GM23338 (cell line): Measurements from ENCODE around the gene ACSS3. TPM values are rescaled to one million over a fixed set of nuclear protein-coding genes. Genes with fewer than 3 reads are reported as not detected.

ENCODE experiments used
- ATAC-seq: fragments of 200-7000 bp; cut with Tn5 transposase; 3 replicates; pipeline ENCODE4 v1.9.1; 2020
- DNase-seq: peaks from one replicate; pipeline ENCODE4 v3.0.0-alpha.2; 2015; ENCODE audit warnings: low spot score
- H2AFZ ChIP-seq: fragments of 200-600 bp; sonication (generic); 2 replicates; pipeline ENCODE4 v1.8.0; 2016; ENCODE audit warnings: antibody characterized with exemption, mild to moderate bottlenecking, moderate library complexity
- H3F3A ChIP-seq: fragments of 200-600 bp; sonication (generic); replicated peaks from 2 replicates; pipeline ENCODE4 v1.8.0; 2017; ENCODE audit warnings: antibody characterized with exemption, mixed run types, low read depth
- H3K27ac ChIP-seq: fragments of 200-600 bp; sonication (generic); 2 replicates; pipeline ENCODE4 v1.6.1; 2016; ENCODE audit warnings: low read depth
- H3K27me3 ChIP-seq: fragments of 200-600 bp; sonication (generic); 2 replicates; pipeline ENCODE4 v1.8.0; 2016; ENCODE audit warnings: mild to moderate bottlenecking, mixed run types, moderate library complexity; ENCODE audit not compliant: insufficient read depth
- H3K36me3 ChIP-seq: fragments of 200-600 bp; sonication (generic); 2 replicates; pipeline ENCODE4 v1.8.0; 2016; ENCODE audit warnings: mild to moderate bottlenecking; ENCODE audit not compliant: insufficient read depth
- H3K4me1 ChIP-seq: fragments of 200-600 bp; sonication (generic); 2 replicates; pipeline ENCODE4 v1.8.0; 2016; ENCODE audit warnings: mild to moderate bottlenecking, moderate library complexity; ENCODE audit not compliant: insufficient read depth
- H3K4me2 ChIP-seq: fragments of 200-600 bp; sonication (generic); 2 replicates; pipeline ENCODE4 v1.7.1; 2017; ENCODE audit warnings: mixed run types
- H3K4me3 ChIP-seq: fragments of 200-600 bp; sonication (generic); 2 replicates; pipeline ENCODE4 v1.6.1; 2016; ENCODE audit warnings: mixed run types
- H3K79me2 ChIP-seq: fragments of 200-600 bp; sonication (generic); replicated peaks from 2 replicates; pipeline ENCODE4 v1.8.0; 2017; ENCODE audit warnings: mild to moderate bottlenecking; ENCODE audit not compliant: insufficient read depth
- H3K9me2 ChIP-seq: fragments of 200-600 bp; sonication (generic); 2 replicates; pipeline ENCODE4 v1.8.0; 2017; ENCODE audit not compliant: insufficient read depth
- H4K20me1 ChIP-seq: fragments of 200-600 bp; sonication (generic); replicated peaks from 2 replicates; pipeline ENCODE4 v1.8.0; 2017; ENCODE audit warnings: mild to moderate bottlenecking; ENCODE audit not compliant: insufficient read depth
- H3K27ac Mint-ChIP-seq: 2 replicates; pipeline ENCODE4 v1.8.0; 2020; ENCODE audit warnings: inconsistent platforms, mild to moderate bottlenecking, moderate library complexity, mixed read lengths
- H3K27me3 Mint-ChIP-seq: 3 replicates; pipeline ENCODE4 v1.8.0; 2022; ENCODE audit warnings: low read depth, mild to moderate bottlenecking, moderate library complexity, mixed read lengths, inconsistent platforms; ENCODE audit not compliant: insufficient read depth, poor library complexity
- H3K36me3 Mint-ChIP-seq: 3 replicates; pipeline ENCODE4 v1.8.0; 2021; ENCODE audit warnings: low read depth, mild to moderate bottlenecking, inconsistent platforms, moderate library complexity, mixed read lengths
- H3K4me1 Mint-ChIP-seq: 3 replicates; pipeline ENCODE4 v1.8.0; 2020; ENCODE audit warnings: mild to moderate bottlenecking, inconsistent platforms, mixed read lengths
- H3K4me3 Mint-ChIP-seq: 3 replicates; pipeline ENCODE4 v1.8.0; 2021; ENCODE audit warnings: moderate library complexity, mild to moderate bottlenecking, inconsistent platforms, mixed read lengths
- H3K9me3 Mint-ChIP-seq: 3 replicates; pipeline ENCODE4 v1.8.0; 2020; ENCODE audit warnings: moderate library complexity, mild to moderate bottlenecking, inconsistent platforms, mixed read lengths
- EZH2 ChIP-seq: fragments of 200-600 bp; sonication (generic); IDR thresholded peaks from one replicate; pipeline ENCODE4 v1.8.0; 2017; ENCODE audit warnings: antibody characterized with exemption, mild to moderate bottlenecking, low read depth; ENCODE audit not compliant: unreplicated experiment
- EZH2phosphoT487 ChIP-seq: fragments of 200-600 bp; sonication (generic); IDR thresholded peaks from one replicate; pipeline ENCODE4 v1.8.1; 2018; ENCODE audit warnings: antibody characterized with exemption; ENCODE audit not compliant: unreplicated experiment
- NANOG ChIP-seq: IDR thresholded peaks from 2 replicates; pipeline ENCODE4 v1.6.1; 2016; ENCODE audit warnings: antibody characterized with exemption, borderline replicate concordance
- POLR2AphosphoS5 ChIP-seq: IDR thresholded peaks from 2 replicates; pipeline ENCODE4 v1.6.1; 2016; ENCODE audit warnings: antibody characterized with exemption, low read depth
- STAT1 ChIP-seq: IDR thresholded peaks from one replicate; pipeline ENCODE4 v1.6.1; 2016; ENCODE audit warnings: antibody characterized with exemption; ENCODE audit not compliant: unreplicated experiment
- ZNF114 ChIP-seq: fragments of 250-450 bp; sonication (Bioruptor Pico); IDR thresholded peaks from 2 replicates; pipeline ENCODE4 v1.5.0; 2020; ENCODE audit warnings: mild to moderate bottlenecking, moderate library complexity
- ZNF331 ChIP-seq: fragments of 250-450 bp; sonication (Bioruptor Pico); IDR thresholded peaks from 2 replicates; pipeline ENCODE4 v1.5.0; 2020; ENCODE audit warnings: low read depth, mild to moderate bottlenecking, moderate library complexity
- polyA plus RNA-seq: library from polyadenylated mRNA; unstranded; fragments of >200 nt; fragmentation: Nextera tagmentation; extraction: Ambion mirVana; gene quantifications from 2 replicates; pipeline ENCODE4 v1.2.1, GENCODE V29; 2016
- total RNA-seq: library from RNA; depleted of rRNA; stranded (reverse); fragments of >200 nt; shearing (Covaris generic); gene quantifications from 2 replicates; pipeline ENCODE4 v1.2.3, GENCODE V29; 2014
- TF ChIP-seq, protein P1 (sequence below): IDR thresholded peaks from one replicate; pipeline ENCODE4 v1.6.1; 2018; ENCODE audit warnings: antibody characterized with exemption; ENCODE audit not compliant: unreplicated experiment
- TF ChIP-seq, protein P2 (sequence below), 2 experiments: fragments of 200-600 bp in 1 of 2; sonication (generic) in 1 of 2; conservative IDR thresholded peaks; 2 replicates each; pipeline versions ENCODE4 v1.5.1 to v1.6.1; 2016 to 2017; ENCODE audit warnings: antibody characterized with exemption in 2 of 2, low read depth in 2 of 2, mild to moderate bottlenecking in 2 of 2, moderate library complexity in 1 of 2
- TF ChIP-seq, protein P3 (sequence below): fragments of 250-450 bp; sonication (Bioruptor Pico); IDR thresholded peaks from 2 replicates; pipeline ENCODE4 v1.5.0; 2020; ENCODE audit warnings: mild to moderate bottlenecking, moderate library complexity

The ACSS3 gene
- total and polyA plus RNA-seq, 2 experiments from 2014 or later = 7.4 to 28.9 TPM

DNA sequence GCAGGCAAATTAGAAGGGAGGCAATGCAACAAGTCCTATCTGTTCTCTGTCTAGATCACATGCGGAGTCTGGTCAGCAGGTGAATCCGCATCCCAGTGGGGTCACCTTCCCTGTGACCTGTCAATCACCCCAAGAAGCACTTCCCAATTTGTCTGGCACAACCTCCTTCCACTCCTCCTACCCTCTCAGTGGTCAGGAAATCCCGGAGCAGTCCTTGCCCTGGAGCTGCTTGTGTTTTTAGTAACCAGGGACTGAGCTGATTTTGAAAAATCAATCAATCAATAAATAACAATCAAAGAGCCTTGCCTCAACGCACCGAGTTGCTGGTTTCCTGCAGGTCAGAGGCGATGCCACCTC, 572 bp upstream of the ACSS3 start:
- no peaks in the 10 kb centered on the region for H3F3A ChIP-seq
- H3K27ac ChIP-seq = no peak overlapping the region
- ATAC-seq (peak; percentile 91), DNase-seq (peak; percentile 91)
- no peak for TF ChIP-seq EZH2
- TF ChIP-seq ZNF114 (CRISPR knock-in tag) = no peak
- peaks cover 32% of the 10 kb centered on the region for H3K4me1 ChIP-seq
- H3K27ac Mint-ChIP-seq = peak overlapping the region; percentile 90
- H3K4me3 Mint-ChIP-seq = peak overlapping the region; percentile 86
- H4K20me1 ChIP-seq = no peaks in the 10 kb centered on the region
- peaks cover 42% of the 10 kb centered on the region for H3K79me2 ChIP-seq
- H3K4me3 ChIP-seq = peak overlapping the region; percentile 91
- peaks cover 4% of the 10 kb centered on the region for H3K27me3 Mint-ChIP-seq
- H3K36me3 ChIP-seq = no peaks in the 10 kb centered on the region
- H3K9me3 Mint-ChIP-seq = no peaks in the 10 kb centered on the region
- peaks cover 53% of the 10 kb centered on the region for H3K4me1 Mint-ChIP-seq
- no peaks in the 10 kb centered on the region for H3K9me2 ChIP-seq
- H3K27me3 ChIP-seq = no peaks in the 10 kb centered on the region
- H2AFZ ChIP-seq = peak overlapping the region; percentile 100
- H3K36me3 Mint-ChIP-seq = no peaks in the 10 kb centered on the region
- peak overlapping the region; percentile 95 for H3K4me2 ChIP-seq

DNA sequence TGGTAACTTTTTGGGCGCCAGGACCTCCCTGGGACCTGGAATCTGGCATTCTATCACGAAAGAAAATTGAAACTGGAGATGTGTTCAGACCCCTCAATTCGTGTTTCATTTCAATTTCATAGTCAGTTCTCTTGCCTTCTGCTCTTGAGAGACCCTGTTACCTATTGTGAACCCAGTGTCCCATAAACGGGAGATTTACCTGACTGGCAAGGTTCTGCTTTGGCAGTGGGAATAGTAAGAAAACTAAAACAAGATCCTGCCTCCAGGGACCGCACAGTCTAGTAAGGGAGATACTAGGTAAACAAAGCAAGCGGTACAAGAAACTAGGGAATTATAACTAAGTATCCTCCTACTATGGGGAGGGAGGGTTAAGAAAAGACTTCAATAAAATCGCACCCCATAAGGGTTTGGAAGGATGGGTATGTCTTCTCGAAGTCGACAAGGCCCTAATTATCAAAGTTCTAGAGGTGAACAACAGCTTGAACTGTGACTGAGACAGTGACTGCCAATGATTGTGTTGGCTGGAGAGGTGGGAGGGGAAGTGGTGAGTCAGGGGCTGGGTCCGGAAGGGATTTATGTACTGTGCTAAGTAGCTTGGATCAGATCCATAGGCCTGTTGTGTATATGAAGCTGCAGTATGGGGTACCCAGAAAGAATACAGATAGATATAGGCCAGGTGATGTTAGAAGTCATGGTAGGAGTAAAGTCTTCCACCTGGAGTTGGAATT, 754 bp downstream of the ACSS3 start:
- no peaks in the 10 kb centered on the region for H3K9me2 ChIP-seq
- peaks cover 4% of the 10 kb centered on the region for H3K27me3 Mint-ChIP-seq
- DNase-seq = no peak
- H3K4me2 ChIP-seq = peak overlapping the region; percentile 95
- peaks cover 43% of the 10 kb centered on the region for H3K79me2 ChIP-seq
- peak; percentile 6; the same call in 2 of the 3 replicates for ATAC-seq
- H4K20me1 ChIP-seq = no peaks in the 10 kb centered on the region
- peak overlapping the region; percentile 91 for H3K4me3 ChIP-seq
- no peak overlapping the region for H3K27ac Mint-ChIP-seq
- H3K27ac ChIP-seq = no peak overlapping the region
- no peaks in the 10 kb centered on the region for H3K36me3 Mint-ChIP-seq
- H3K4me1 Mint-ChIP-seq = peaks cover 60% of the 10 kb centered on the region
- H3K9me3 Mint-ChIP-seq = no peaks in the 10 kb centered on the region
- H2AFZ ChIP-seq = peak overlapping the region; percentile 100
- peak overlapping the region; percentile 86 for H3K4me3 Mint-ChIP-seq
- no peaks in the 10 kb centered on the region for H3F3A ChIP-seq
- H3K4me1 ChIP-seq = peaks cover 38% of the 10 kb centered on the region
- H3K27me3 ChIP-seq = no peaks in the 10 kb centered on the region
- no peaks in the 10 kb centered on the region for H3K36me3 ChIP-seq
- TF ChIP-seq, protein P1, sequence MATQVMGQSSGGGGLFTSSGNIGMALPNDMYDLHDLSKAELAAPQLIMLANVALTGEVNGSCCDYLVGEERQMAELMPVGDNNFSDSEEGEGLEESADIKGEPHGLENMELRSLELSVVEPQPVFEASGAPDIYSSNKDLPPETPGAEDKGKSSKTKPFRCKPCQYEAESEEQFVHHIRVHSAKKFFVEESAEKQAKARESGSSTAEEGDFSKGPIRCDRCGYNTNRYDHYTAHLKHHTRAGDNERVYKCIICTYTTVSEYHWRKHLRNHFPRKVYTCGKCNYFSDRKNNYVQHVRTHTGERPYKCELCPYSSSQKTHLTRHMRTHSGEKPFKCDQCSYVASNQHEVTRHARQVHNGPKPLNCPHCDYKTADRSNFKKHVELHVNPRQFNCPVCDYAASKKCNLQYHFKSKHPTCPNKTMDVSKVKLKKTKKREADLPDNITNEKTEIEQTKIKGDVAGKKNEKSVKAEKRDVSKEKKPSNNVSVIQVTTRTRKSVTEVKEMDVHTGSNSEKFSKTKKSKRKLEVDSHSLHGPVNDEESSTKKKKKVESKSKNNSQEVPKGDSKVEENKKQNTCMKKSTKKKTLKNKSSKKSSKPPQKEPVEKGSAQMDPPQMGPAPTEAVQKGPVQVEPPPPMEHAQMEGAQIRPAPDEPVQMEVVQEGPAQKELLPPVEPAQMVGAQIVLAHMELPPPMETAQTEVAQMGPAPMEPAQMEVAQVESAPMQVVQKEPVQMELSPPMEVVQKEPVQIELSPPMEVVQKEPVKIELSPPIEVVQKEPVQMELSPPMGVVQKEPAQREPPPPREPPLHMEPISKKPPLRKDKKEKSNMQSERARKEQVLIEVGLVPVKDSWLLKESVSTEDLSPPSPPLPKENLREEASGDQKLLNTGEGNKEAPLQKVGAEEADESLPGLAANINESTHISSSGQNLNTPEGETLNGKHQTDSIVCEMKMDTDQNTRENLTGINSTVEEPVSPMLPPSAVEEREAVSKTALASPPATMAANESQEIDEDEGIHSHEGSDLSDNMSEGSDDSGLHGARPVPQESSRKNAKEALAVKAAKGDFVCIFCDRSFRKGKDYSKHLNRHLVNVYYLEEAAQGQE = no peak
- TF ChIP-seq NANOG (no peak), EZH2 (no peak), ZNF331 (no peak), POLR2AphosphoS5 (no peak), EZH2phosphoT487 (no peak), STAT1 (no peak)
- TF ChIP-seq, protein P2, sequence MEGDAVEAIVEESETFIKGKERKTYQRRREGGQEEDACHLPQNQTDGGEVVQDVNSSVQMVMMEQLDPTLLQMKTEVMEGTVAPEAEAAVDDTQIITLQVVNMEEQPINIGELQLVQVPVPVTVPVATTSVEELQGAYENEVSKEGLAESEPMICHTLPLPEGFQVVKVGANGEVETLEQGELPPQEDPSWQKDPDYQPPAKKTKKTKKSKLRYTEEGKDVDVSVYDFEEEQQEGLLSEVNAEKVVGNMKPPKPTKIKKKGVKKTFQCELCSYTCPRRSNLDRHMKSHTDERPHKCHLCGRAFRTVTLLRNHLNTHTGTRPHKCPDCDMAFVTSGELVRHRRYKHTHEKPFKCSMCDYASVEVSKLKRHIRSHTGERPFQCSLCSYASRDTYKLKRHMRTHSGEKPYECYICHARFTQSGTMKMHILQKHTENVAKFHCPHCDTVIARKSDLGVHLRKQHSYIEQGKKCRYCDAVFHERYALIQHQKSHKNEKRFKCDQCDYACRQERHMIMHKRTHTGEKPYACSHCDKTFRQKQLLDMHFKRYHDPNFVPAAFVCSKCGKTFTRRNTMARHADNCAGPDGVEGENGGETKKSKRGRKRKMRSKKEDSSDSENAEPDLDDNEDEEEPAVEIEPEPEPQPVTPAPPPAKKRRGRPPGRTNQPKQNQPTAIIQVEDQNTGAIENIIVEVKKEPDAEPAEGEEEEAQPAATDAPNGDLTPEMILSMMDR (conservative IDR thresholded peaks at IDR 0.05; ENCODE audit: low read depth in 2 of 2) = no peak
- TF ChIP-seq, protein P3, sequence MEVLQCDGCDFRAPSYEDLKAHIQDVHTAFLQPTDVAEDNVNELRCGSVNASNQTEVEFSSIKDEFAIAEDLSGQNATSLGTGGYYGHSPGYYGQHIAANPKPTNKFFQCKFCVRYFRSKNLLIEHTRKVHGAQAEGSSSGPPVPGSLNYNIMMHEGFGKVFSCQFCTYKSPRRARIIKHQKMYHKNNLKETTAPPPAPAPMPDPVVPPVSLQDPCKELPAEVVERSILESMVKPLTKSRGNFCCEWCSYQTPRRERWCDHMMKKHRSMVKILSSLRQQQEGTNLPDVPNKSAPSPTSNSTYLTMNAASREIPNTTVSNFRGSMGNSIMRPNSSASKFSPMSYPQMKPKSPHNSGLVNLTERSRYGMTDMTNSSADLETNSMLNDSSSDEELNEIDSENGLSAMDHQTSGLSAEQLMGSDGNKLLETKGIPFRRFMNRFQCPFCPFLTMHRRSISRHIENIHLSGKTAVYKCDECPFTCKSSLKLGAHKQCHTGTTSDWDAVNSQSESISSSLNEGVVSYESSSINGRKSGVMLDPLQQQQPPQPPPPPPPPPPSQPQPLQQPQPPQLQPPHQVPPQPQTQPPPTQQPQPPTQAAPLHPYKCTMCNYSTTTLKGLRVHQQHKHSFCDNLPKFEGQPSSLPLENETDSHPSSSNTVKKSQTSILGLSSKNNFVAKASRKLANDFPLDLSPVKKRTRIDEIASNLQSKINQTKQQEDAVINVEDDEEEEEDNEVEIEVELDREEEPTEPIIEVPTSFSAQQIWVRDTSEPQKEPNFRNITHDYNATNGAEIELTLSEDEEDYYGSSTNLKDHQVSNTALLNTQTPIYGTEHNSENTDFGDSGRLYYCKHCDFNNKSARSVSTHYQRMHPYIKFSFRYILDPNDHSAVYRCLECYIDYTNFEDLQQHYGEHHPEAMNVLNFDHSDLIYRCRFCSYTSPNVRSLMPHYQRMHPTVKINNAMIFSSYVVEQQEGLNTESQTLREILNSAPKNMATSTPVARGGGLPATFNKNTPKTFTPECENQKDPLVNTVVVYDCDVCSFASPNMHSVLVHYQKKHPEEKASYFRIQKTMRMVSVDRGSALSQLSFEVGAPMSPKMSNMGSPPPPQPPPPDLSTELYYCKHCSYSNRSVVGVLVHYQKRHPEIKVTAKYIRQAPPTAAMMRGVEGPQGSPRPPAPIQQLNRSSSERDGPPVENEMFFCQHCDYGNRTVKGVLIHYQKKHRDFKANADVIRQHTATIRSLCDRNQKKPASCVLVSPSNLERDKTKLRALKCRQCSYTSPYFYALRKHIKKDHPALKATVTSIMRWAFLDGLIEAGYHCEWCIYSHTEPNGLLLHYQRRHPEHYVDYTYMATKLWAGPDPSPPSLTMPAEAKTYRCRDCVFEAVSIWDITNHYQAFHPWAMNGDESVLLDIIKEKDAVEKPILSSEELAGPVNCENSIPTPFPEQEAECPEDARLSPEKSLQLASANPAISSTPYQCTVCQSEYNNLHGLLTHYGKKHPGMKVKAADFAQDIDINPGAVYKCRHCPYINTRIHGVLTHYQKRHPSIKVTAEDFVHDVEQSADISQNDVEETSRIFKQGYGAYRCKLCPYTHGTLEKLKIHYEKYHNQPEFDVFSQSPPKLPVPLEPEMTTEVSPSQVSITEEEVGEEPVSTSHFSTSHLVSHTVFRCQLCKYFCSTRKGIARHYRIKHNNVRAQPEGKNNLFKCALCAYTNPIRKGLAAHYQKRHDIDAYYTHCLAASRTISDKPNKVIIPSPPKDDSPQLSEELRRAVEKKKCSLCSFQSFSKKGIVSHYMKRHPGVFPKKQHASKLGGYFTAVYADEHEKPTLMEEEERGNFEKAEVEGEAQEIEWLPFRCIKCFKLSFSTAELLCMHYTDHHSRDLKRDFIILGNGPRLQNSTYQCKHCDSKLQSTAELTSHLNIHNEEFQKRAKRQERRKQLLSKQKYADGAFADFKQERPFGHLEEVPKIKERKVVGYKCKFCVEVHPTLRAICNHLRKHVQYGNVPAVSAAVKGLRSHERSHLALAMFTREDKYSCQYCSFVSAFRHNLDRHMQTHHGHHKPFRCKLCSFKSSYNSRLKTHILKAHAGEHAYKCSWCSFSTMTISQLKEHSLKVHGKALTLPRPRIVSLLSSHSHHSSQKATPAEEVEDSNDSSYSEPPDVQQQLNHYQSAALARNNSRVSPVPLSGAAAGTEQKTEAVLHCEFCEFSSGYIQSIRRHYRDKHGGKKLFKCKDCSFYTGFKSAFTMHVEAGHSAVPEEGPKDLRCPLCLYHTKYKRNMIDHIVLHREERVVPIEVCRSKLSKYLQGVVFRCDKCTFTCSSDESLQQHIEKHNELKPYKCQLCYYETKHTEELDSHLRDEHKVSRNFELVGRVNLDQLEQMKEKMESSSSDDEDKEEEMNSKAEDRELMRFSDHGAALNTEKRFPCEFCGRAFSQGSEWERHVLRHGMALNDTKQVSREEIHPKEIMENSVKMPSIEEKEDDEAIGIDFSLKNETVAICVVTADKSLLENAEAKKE = no peak
